HEK293T (cell line): ENCODE measurements around the gene SOS2.
A peak's percentile ranks its signal among the peaks of the same experiment; 100 is the strongest.

ENCODE experiments used
- ARNT ChIP-seq: fragments of 450-650 bp; IDR thresholded peaks from 2 replicates; pipeline ENCODE4 v1.6.1; 2017; ENCODE audit warnings: mild to moderate bottlenecking
- BHLHE40 ChIP-seq: fragments of 450-650 bp; IDR thresholded peaks from 2 replicates; pipeline ENCODE4 v1.6.1; 2016; ENCODE audit warnings: mild to moderate bottlenecking, moderate library complexity, borderline replicate concordance
- CTBP1 ChIP-seq: fragments of 450-650 bp; IDR thresholded peaks from 2 replicates; pipeline ENCODE4 v1.6.1; 2016; ENCODE audit warnings: borderline replicate concordance
- ELF4 ChIP-seq: fragments of 450-650 bp; IDR thresholded peaks from 2 replicates; pipeline ENCODE4 v1.6.1; 2017; ENCODE audit warnings: antibody characterized with exemption
- FOXM1 ChIP-seq: fragments of 450-650 bp; IDR thresholded peaks from 2 replicates; pipeline ENCODE4 v1.6.1; 2017; ENCODE audit warnings: mild to moderate bottlenecking, borderline replicate concordance
- L3MBTL2 ChIP-seq: fragments of 450-650 bp; conservative IDR thresholded peaks from 2 replicates; pipeline ENCODE4 v1.6.1; 2016; ENCODE audit warnings: mild to moderate bottlenecking
- NFRKB ChIP-seq: fragments of 450-650 bp; IDR thresholded peaks from 2 replicates; pipeline ENCODE4 v1.6.1; 2016; ENCODE audit warnings: mild to moderate bottlenecking, moderate library complexity
- PKNOX1 ChIP-seq: fragments of 450-650 bp; IDR thresholded peaks from 2 replicates; pipeline ENCODE4 v1.6.1; 2016
- SP1 ChIP-seq: fragments of 450-650 bp; IDR thresholded peaks from 2 replicates; pipeline ENCODE4 v1.6.1; 2017
- SUZ12 ChIP-seq: fragments of 450-650 bp; IDR thresholded peaks from 2 replicates; pipeline ENCODE4 v1.6.1; 2016; ENCODE audit warnings: mild to moderate bottlenecking
- ZNF384 ChIP-seq: fragments of 450-650 bp; IDR thresholded peaks from 2 replicates; pipeline ENCODE4 v1.6.1; 2016

DNA sequence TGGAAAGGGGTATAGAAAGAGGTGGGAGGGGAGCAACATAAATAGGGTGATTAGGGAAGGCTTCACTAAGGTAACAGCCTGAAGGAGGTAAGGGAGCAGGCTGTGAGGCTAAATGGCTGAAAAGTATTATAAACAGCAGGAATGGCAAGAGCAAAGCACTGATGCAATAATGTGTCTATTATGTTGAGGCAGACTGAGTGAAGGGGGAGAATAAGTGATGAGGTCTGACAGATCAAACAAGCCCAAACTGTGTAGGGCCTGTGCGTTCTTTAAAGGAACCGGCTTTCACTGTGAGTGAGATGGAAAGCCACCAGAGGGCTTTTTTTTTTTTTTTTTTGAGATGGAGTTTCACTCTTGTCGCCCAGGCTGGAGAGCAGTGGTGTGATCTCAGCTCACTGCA, 108.3 kb downstream of the SOS2 start:
- TF ChIP-seq CTBP1 (no peak), SP1 (no peak), BHLHE40 (no peak), ARNT (no peak), PKNOX1 (no peak), SUZ12 (no peak), FOXM1 (no peak), L3MBTL2 (no peak), ELF4 (no peak), NFRKB (no peak), ZNF384 (0 out of 2 replicates have a peak, but pooled peaks have one; percentile 15)
